HG03175 (cell line): Measurements from ENCODE around the gene LRRC2.
"Not testable (repeated sequence)": the region's sequence is repeated elsewhere in the genome, so short reads cannot be mapped to it uniquely, and the experiment has no call there.

ENCODE experiments used
- ATAC-seq: cut with Tn5 transposase; IDR thresholded peaks from one replicate; pipeline ENCODE4 v1.9.1; 2021; ENCODE audit warnings: mild to moderate bottlenecking, moderate library complexity; ENCODE audit not compliant: unreplicated experiment

LRRC2 gene

GRCh38 chr3:46566040-46566641 is at the start of gene LRRC2:
LRRC2 (minus strand) TSS chr3:46566302; CDS start chr3:46551591, 14,711 bp downstream.
- ATAC-seq: no peak

- ATAC-seq: no peak
Measured at GRCh38 chr3:46615050-46615775, 49.1 kb upstream of the LRRC2 start.

- no peak for ATAC-seq
Measured at GRCh38 chr3:46614431-46614830, 48.3 kb upstream of the LRRC2 start.

- no peak for ATAC-seq
Measured at GRCh38 chr3:46613313-46614005, 47.4 kb upstream of the LRRC2 start.

GRCh38 chr3:46612324-46612723 is 46.2 kb upstream of the LRRC2 start, which contains the start of gene FAM240A:
FAM240A (plus strand) TSS chr3:46612525; CDS start chr3:46612684, 159 bp downstream.
- no peak for ATAC-seq

GRCh38 chr3:46609944-46610722 is 44.0 kb upstream of the LRRC2 start:
- ATAC-seq: no peak

- ATAC-seq: no peak
Measured at GRCh38 chr3:46609212-46609721, 43.2 kb upstream of the LRRC2 start.

GRCh38 chr3:46607603-46608028 is 41.5 kb upstream of the LRRC2 start:
- ATAC-seq: no peak

GRCh38 chr3:46604127-46604526 is 38.0 kb upstream of the LRRC2 start:
- no peak for ATAC-seq

- ATAC-seq: no peak
Measured at GRCh38 chr3:46603446-46604046, 37.4 kb upstream of the LRRC2 start.

- no peak for ATAC-seq
Measured at GRCh38 chr3:46599590-46599989, 33.5 kb upstream of the LRRC2 start.

GRCh38 chr3:46595819-46596314 is 29.8 kb upstream of the LRRC2 start:
- no peak for ATAC-seq

GRCh38 chr3:46594723-46595122 is 28.6 kb upstream of the LRRC2 start:
- no peak for ATAC-seq

GRCh38 chr3:46593979-46594378 is 27.9 kb upstream of the LRRC2 start:
- ATAC-seq: no peak

GRCh38 chr3:46593274-46593862 is 27.3 kb upstream of the LRRC2 start:
- no peak for ATAC-seq

GRCh38 chr3:46587268-46587667 is 21.2 kb upstream of the LRRC2 start:
- not testable (repeated sequence) for ATAC-seq

GRCh38 chr3:46586738-46587246 is 20.7 kb upstream of the LRRC2 start:
- ATAC-seq: no peak

GRCh38 chr3:46585799-46586693 is 19.9 kb upstream of the LRRC2 start:
- ATAC-seq: no peak
